ENCODE results near the gene DIAPH2. TPM values are rescaled to one million over a fixed set of nuclear protein-coding genes. Genes with fewer than 3 reads are reported as not detected.

The DIAPH2 gene
- total and polyA plus RNA-seq, 9 of the 15 experiments (the other 6 are each of a cell fraction or from before 2014, with no cell fraction given) = 0.01 to 0.18 (median 0.07) TPM; not detected in 1

DNA sequence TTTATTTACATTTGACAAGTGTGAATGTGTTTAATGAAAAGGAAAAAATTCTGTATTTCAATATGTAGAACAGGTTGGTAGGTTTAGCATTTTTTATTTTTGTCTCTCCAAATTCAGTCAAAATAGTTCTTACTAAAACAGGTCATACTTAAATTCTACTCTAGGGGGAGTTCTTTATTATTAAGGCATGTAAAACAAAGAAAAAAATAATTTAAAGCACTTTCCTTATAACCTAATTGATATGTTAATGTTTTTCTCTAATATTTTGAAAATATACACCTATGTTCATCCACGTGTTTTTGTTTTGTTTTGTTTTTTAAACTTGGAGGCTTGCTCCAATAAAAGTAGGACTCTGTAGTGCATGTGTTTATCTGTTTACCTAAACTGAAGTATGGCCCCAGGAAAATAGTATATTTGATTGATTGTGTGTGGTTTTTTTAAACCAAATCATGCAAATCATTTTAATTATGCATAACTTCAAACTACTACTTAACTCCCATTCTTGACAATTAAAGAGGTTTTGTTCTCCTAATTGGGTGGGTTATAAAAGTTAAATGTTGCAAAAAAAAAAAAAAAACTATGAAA, 761.7 kb downstream of the DIAPH2 start (continued):
- no peak for TF ChIP-seq MAFF (IDR thresholded peaks at IDR 0.05; ENCODE audit: low read length)
- no peak for TF ChIP-seq ELK3 (CRISPR knock-in tag; IDR thresholded peaks at IDR 0.05)
- TF ChIP-seq SREBF1 (IDR thresholded peaks at IDR 0.05; ENCODE audit: borderline replicate concordance, low read depth, low read length) = no peak
- TF ChIP-seq ZNF395 (CRISPR knock-in tag; IDR thresholded peaks at IDR 0.05) = no peak
- no peak for TF ChIP-seq MCM2 (IDR thresholded peaks at IDR 0.05; ENCODE audit: low read depth)
- no peak for TF ChIP-seq CBX5 (IDR thresholded peaks at IDR 0.05; ENCODE audit: borderline replicate concordance, low read depth)
- no peak for TF ChIP-seq MYNN (IDR thresholded peaks at IDR 0.05)
- no peak for TF ChIP-seq MYNN (CRISPR knock-in tag; IDR thresholded peaks at IDR 0.05)
- no peak for TF ChIP-seq KLF1 (tag; IDR thresholded peaks at IDR 0.05)
- TF ChIP-seq, protein P1, sequence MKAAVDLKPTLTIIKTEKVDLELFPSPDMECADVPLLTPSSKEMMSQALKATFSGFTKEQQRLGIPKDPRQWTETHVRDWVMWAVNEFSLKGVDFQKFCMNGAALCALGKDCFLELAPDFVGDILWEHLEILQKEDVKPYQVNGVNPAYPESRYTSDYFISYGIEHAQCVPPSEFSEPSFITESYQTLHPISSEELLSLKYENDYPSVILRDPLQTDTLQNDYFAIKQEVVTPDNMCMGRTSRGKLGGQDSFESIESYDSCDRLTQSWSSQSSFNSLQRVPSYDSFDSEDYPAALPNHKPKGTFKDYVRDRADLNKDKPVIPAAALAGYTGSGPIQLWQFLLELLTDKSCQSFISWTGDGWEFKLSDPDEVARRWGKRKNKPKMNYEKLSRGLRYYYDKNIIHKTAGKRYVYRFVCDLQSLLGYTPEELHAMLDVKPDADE (conservative IDR thresholded peaks at IDR 0.05; ENCODE audit: control insufficient read depth, low read depth, low read length) = no peak
